GM13976 (cell line): ENCODE data around the gene CINP.
"Not testable (repeated sequence)": the region's sequence is repeated elsewhere in the genome, so short reads cannot be mapped to it uniquely, and the experiment has no call there.

Experiments used
- DNase-seq: peaks from one replicate; pipeline ENCODE4 v3.0.0; 2012; ENCODE audit warnings: low spot score
- in situ Hi-C: fragments of 300-500 bp; cut with MboI; formaldehyde crosslinking; loops from one replicate; pipeline ENCODE4 v1.12.0; 2022; ENCODE audit warnings: low sequenced_read_pairs, mixed read lengths, inconsistent platforms; ENCODE audit not compliant: unreplicated experiment
- TF ChIP-seq, protein P1 (sequence below): IDR thresholded peaks from 2 replicates; pipeline ENCODE4 v1.5.1; 2012; ENCODE audit warnings: borderline replicate concordance, mild to moderate bottlenecking; ENCODE audit not compliant: insufficient read depth; ENCODE audit errors: extremely low read depth, missing control alignments, control extremely low read depth

The CINP gene

GRCh38 chr14:102362084-102362483, 606 bp downstream of the CINP start:
- in situ Hi-C loops, result no loop called here
- TF ChIP-seq, protein P1, sequence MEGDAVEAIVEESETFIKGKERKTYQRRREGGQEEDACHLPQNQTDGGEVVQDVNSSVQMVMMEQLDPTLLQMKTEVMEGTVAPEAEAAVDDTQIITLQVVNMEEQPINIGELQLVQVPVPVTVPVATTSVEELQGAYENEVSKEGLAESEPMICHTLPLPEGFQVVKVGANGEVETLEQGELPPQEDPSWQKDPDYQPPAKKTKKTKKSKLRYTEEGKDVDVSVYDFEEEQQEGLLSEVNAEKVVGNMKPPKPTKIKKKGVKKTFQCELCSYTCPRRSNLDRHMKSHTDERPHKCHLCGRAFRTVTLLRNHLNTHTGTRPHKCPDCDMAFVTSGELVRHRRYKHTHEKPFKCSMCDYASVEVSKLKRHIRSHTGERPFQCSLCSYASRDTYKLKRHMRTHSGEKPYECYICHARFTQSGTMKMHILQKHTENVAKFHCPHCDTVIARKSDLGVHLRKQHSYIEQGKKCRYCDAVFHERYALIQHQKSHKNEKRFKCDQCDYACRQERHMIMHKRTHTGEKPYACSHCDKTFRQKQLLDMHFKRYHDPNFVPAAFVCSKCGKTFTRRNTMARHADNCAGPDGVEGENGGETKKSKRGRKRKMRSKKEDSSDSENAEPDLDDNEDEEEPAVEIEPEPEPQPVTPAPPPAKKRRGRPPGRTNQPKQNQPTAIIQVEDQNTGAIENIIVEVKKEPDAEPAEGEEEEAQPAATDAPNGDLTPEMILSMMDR, result no peak
- DNase-seq, result peak; percentile 63

- in situ Hi-C loops, result no loop called here
- TF ChIP-seq, protein P1, result no peak
- no peak for DNase-seq
Measured at GRCh38 chr14:102360388-102360787, 2.3 kb downstream of the CINP start.

GRCh38 chr14:102359341-102359740, 3.3 kb downstream of the CINP start:
- no peak for DNase-seq
- in situ Hi-C loops, result no loop called here
- TF ChIP-seq, protein P1, result no peak

- in situ Hi-C loops, result no loop called here
- DNase-seq, result no peak
- TF ChIP-seq, protein P1, result no peak
Measured at GRCh38 chr14:102356280-102356679, 6.4 kb downstream of the CINP start.

DNA sequence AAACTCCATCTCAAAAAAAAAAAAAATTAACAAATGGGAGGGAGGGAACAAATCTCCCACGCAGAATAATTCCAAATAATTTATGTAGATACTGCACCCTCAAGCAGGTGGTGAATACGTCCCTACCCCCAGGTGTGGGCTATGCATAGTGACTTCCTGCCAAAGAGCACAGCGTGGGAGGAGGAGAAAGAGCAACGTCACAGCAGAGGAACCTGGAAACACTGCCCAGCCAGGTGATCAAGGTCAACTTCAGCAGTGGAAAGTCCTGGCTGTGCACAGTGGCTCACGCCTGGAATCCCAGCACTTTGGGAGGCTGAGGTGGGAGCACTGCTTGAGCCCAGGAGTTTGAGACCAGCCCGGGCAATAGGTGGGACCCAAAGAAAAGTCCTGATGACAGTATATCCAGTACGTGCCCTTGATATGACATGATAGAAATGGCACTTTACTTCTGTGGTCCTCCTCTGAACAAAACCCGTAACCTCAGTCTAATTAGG, 9.5 kb downstream of the CINP start:
- TF ChIP-seq, protein P1, result no peak
- in situ Hi-C loops, result no loop called here
- no peak for DNase-seq

DNA sequence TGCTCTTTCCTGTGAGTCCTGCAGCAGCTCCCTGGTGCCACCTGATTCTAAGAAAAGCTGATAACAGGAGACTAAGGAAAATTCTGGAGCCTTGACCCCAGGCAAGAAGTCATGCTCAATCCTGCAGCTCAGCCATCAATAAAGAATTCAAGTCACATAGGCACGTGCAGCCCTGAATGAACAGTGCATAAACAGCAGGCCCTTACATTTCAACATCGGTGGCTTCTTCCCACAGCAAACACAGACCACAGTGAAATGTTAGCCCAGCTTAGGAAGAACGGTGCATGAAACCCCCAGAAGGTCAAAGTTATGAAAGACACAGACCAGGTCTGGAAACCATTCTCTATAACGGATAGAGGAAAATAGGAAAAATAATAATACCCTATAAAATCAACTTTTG, 10.5 kb downstream of the CINP start:
- in situ Hi-C loops, result no loop called here
- no peak for DNase-seq
- TF ChIP-seq, protein P1, result no peak

DNA sequence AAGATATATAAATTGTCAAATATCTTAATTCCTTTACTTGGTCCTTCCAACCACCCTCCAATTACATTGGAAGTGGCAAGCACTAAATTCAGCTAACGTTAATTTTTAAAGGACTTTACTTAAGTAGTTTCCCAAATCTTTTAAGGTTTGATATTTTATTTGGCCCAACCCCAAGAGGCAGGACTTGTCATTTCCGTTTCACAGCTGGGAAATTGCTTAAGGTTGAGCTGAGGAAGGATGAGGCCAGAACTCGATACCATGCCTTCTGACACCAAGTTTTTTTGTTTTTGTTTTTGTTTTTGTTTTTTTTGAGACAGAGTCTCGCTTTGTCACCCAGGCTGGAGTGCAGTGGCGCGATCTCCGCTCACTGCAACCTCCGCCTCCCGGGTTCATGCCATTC, 11.1 kb downstream of the CINP start:
- DNase-seq, in situ Hi-C loops: not testable (repeated sequence)
